ENCODE measurements around the gene IER5L.

GRCh38 chr9:129223551-129224208 lies 45.6 kb upstream of the IER5L start:
- no peak for TF ChIP-seq CTCF (IDR thresholded peaks at IDR 0.05 in 4 of 5, conservative IDR thresholded peaks at IDR 0.05 in 1 of 5)
- no peak for TF ChIP-seq POLR2A (IDR thresholded peaks at IDR 0.05)

Measured in gastrocnemius medialis (tissue), 4 donors.